CD4-positive, alpha-beta T cell treated with Interleukin-6 for 4 hours (primary cell): ENCODE results near the gene SPPL3.

Source experiments
- DNase-seq: peaks from one replicate; pipeline ENCODE4 v3.0.0-alpha.2; 2020; ENCODE audit warnings: mixed read lengths

Gene SPPL3

GRCh38 chr12:120872487-120872886 is 31.7 kb downstream of the SPPL3 start:
- DNase-seq = no peak

GRCh38 chr12:120870415-120870814 is 33.7 kb downstream of the SPPL3 start:
- no peak for DNase-seq

DNA sequence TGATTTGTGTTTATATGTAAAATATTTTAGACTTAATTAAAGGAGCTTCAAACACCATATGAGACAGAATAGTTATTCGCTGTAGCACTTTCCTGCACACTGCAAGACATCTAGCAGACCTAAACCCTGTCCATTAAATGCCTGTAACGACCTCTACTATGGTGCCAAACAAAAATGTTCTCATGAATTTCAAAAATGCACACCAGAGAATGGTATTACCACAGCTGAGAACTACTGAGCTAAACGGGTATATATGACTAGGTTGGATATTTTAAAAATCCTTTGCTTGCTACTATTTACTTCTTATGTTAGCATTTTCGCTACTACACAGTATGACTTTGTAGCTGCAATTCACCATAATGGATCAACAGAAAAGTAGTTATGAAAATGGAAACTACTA is 34.8 kb downstream of the SPPL3 start:
- no peak for DNase-seq

DNA sequence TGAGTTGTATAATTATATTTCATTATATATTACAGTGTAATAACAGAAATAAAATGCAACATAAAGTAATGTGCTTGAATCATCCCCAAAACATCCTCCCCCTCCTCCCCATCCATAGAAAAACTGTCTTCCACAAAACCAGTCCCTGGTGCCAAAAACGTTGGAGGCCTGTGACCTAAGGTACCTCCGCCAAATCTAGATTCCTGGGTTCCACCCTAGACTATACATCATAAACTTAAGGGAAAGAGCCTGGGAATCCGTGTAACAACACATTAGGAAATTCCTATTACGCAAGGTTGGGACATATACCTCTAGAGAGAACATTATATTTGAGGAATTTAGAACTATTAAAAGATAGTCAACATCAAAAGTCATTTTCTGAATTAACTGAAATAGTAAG is 38.0 kb downstream of the SPPL3 start:
- DNase-seq = no peak

DNA sequence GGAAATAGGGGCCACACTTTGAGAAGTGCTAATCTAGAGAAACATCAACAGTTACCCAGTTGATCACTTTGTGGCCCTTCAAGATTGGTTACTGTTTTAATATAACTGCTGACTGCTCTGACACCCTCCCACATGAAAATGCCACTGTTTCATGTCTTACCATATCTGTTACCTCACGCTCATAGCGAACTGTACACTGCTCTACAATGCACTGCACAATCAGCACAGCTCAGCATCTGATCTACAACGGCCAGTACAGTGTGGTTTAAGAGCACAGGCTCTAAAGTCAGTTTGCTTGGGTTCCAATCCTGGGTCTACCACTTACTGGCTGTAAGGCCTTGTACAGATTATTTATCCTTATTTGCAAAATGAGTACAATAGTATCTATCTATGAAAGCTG is 39.1 kb downstream of the SPPL3 start:
- DNase-seq = no peak

DNA sequence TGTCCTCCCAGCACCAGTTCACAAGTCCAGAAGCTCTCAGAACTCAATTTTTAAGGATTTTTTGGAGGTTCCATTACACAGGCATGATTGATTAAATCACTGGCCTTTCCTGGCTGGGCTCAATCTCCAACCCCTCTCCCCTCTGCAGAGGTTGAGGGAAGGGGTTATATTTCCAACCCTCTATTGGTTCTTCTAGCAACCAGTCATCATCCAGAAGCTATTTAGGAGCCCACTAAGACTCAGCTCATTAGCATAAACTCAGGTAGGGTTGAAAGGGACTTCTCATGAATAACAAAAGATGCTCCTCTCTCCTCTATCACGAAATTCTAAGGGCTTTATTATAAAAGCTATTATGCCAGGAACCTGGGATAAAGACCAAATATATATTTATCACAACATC is 41.5 kb downstream of the SPPL3 start:
- DNase-seq = no peak

GRCh38 chr12:120861074-120861795 is 42.9 kb downstream of the SPPL3 start:
- no peak for DNase-seq

- no peak for DNase-seq
Measured at GRCh38 chr12:120858306-120859088, 45.7 kb downstream of the SPPL3 start.

GRCh38 chr12:120856980-120857379 is 47.2 kb downstream of the SPPL3 start:
- DNase-seq = no peak

DNA sequence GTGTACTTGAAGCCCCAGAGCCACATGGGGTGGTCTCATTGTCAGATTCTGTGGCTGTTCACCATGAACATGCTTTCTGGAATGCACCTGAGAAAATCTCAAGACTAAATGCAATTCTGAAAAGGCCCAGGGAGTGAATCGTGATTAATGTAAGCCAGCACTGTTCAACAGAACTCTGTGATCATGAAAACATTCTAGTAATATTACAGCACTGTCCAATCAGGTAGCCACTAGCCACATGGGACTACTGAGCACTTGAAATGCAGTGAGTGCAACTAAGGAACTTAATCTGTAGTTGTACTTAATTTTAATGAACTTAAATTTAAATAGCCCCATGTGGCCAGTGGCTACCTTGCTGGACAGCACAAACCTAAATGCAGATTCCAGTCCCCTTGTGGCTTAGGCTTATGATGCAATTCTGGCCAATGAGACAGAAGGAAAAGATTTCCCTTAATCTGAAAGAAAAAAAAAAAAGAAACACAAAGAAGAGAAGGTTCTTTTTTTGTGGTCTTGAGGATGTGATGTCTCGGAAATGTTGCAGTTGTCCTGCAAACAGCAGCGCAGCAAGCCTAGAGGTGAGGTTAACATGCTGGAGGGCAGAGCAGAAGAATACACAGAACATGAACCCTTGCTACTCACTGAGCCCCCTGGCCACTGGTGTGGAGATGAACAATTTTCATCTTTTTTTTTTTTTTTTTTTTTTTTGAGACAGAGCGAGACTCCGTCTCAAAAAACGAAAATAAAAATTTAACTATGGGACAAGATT is 48.2 kb downstream of the SPPL3 start:
- peak; percentile 17 for DNase-seq

- DNase-seq = no peak
Measured at GRCh38 chr12:120854804-120855203, 49.4 kb downstream of the SPPL3 start.

GRCh38 chr12:120853188-120853587 is 51.0 kb downstream of the SPPL3 start:
- DNase-seq = no peak

DNA sequence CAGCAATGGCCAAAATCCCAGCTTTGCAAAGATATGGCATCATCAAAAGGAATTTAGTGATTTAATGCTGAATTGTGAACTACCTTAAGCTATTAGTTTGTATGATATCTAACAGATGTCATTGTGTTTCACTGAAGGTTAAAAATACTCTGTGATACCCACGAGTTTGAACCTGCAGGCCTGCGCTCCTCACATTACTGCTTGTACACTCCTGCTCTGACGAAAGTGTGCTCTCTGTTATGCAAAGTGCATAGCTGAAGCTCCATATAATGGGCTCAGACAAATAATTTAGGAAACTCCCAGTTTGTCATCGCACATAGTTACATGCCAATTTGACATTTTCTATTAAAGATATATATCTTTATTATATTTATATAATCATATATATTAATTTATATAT is 52.2 kb downstream of the SPPL3 start:
- DNase-seq = no peak

DNA sequence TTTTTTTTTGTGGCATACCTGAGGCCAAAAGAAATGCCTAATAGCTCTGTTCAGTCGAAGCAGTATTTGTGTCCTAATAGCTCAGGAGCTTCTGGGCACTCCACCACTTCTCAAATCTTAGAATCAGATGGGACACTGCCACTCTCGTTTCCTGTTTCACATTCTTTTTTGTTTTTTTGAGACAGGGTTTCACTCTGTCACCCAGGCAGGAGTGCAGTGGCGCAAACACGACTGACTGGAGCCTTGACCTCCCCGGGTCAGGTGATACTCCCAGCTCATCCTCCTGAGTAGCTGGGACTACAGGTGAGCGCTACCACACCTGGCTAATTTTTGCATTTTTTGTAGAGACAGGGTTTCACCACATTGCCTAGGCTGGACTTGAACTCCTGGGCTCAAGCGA is 52.7 kb downstream of the SPPL3 start:
- DNase-seq = no peak

GRCh38 chr12:120849765-120850164 is 54.4 kb downstream of the SPPL3 start:
- DNase-seq = no peak

DNA sequence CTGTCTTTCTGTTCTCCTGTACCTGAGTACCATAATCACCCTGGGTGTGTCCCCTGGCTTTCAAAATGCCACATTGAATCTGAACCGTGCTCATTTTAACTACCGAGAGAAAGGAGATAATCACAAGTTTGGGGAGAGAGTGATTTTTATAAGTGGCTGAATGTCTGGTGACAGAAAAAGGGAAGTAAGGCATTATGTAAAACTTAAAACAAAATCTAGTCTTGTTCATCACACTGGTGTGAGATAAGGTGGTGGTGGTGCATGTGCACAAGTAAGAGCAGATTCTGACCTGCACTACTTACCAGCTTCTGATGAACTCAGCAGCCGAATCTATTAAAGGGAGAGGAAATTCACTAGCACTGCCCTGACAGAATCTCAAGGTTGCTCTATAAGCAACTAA is 56.3 kb downstream of the SPPL3 start:
- DNase-seq = no peak

DNA sequence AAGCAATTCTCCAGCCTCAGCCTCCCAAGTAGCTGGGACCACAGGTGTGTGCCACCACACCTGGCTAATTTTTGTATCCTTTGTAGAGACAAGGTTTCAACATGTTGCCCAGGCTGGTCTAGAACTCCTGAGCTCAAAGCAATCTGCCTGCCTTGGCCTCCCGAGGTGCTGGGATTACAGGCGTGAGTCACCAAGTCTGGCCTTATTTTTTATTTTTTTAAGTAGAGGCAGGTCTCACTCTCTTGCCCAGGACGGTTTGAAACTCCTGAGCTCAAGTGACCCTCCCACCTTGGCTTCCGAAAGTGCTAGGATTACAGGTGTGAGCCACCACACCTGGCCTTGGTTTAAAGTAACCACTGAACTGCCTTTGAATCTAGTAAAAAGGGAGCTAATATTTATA is 56.8 kb downstream of the SPPL3 start:
- DNase-seq = no peak

- no peak for DNase-seq
Measured at GRCh38 chr12:120846721-120847120, 57.4 kb downstream of the SPPL3 start.

GRCh38 chr12:120845696-120846095 is 58.5 kb downstream of the SPPL3 start:
- no peak for DNase-seq

DNA sequence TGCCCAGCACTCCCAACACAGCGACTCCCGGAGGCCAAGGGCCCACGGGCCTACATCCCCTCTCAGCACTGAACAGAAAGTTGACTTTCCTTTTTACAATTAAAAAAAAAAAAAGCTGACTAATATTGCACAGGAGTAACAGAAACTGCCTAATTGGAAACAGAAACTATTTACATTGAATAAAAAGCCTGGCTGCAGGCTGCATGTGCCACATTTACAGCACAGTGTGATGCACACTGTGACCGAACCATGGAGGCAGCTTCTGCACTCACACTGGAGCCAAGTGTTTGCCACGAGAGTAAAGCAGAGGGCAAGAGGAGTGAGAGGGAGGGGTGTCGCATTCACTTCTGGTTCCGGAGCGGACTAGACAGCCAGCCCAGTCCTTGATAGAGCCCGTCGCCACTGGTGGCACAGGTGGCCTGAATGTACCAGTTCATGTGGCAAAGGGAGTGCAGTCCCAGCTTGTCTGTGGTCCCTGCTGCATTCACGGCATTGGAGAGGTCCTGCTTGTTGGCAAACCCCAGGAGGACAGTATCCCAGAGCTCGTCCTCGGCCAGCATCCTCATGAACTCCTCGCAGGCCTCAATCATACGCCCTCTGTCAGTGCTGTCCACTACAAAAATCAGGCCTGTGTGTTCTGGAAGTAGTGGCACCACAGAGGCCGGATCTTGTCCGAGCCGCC is 59.2 kb downstream of the SPPL3 start:
- DNase-seq = no peak

- DNase-seq = no peak
Measured at GRCh38 chr12:120844297-120844696, 59.9 kb downstream of the SPPL3 start.

DNA sequence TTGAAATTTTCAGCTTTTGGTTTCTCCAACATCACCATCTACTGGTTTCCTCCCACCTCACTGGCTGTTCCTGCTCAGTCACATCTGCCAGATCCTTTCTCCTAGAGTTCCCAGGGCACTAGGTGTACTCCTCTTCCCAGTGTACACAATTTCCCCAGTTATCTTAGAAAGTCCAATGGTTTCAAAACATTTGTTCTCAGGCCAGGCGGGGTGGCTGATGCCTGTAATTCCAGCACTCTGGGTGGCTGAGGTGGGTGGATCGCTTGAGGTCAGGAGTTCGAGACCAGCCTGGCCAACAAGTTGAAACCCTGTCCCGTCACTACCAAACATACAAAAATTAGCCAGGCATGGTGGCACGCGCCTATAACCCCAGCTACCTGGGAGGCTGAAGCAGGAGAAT is 60.7 kb downstream of the SPPL3 start:
- DNase-seq = no peak

- no peak for DNase-seq
Measured at GRCh38 chr12:120842595-120842994, 61.6 kb downstream of the SPPL3 start.
